ENCODE results near the gene NTPCR. TPM values are rescaled to one million over a fixed set of nuclear protein-coding genes. Genes with fewer than 3 reads are reported as not detected.

Gene NTPCR
- total RNA-seq, 2 experiments from 2014 or later: 30.4 to 35.0 TPM

GRCh38 chr1:233005703-233006102 is 55.3 kb downstream of the NTPCR start:
- Mint-ChIP-seq H3K4me1 (ENCODE audit: low read depth) (no peaks in the 10 kb centered on the region), H3K27me3 (no peaks in the 10 kb centered on the region), H3K36me3 (ENCODE audit: low read depth) (peaks cover 17% of the 10 kb centered on the region), H3K27ac (no peak overlapping the region), H3K9me3 (no peaks in the 10 kb centered on the region), H3K4me3 (no peak overlapping the region)
- CTCF ChIA-PET: interaction anchor here (0.8 kb wide), 1 partner anchor 360 kb away, joined by 3 read pairs; no protein-coding TSS in a partner anchor
- ATAC-seq: no peak
- POLR2A ChIA-PET: no interaction called here
- intact Hi-C loops (cut with micrococcal nuclease): no loop called here
- TF ChIP-seq, protein P1, sequence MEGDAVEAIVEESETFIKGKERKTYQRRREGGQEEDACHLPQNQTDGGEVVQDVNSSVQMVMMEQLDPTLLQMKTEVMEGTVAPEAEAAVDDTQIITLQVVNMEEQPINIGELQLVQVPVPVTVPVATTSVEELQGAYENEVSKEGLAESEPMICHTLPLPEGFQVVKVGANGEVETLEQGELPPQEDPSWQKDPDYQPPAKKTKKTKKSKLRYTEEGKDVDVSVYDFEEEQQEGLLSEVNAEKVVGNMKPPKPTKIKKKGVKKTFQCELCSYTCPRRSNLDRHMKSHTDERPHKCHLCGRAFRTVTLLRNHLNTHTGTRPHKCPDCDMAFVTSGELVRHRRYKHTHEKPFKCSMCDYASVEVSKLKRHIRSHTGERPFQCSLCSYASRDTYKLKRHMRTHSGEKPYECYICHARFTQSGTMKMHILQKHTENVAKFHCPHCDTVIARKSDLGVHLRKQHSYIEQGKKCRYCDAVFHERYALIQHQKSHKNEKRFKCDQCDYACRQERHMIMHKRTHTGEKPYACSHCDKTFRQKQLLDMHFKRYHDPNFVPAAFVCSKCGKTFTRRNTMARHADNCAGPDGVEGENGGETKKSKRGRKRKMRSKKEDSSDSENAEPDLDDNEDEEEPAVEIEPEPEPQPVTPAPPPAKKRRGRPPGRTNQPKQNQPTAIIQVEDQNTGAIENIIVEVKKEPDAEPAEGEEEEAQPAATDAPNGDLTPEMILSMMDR (IDR thresholded peaks at IDR 0.05): no peak
- DNase-seq: no peak

GRCh38 chr1:233006108-233006507 is 55.7 kb downstream of the NTPCR start:
- H3K4me1 Mint-ChIP-seq (ENCODE audit: low read depth): no peaks in the 10 kb centered on the region
- ChIA-PET POLR2A (interaction anchor here (0.6 kb wide), 1 partner anchor 1251 kb away, joined by 3 read pairs; no protein-coding TSS in a partner anchor), CTCF (interaction anchor here (0.8 kb wide), 1 partner anchor 359 kb away, joined by 3 read pairs; no protein-coding TSS in a partner anchor)
- TF ChIP-seq, protein P1 (IDR thresholded peaks at IDR 0.05): no peak
- ATAC-seq (no peak), DNase-seq (no peak)
- intact Hi-C loops (cut with micrococcal nuclease): no loop called here
- H3K4me3 Mint-ChIP-seq: no peak overlapping the region
- H3K36me3 Mint-ChIP-seq (ENCODE audit: low read depth): peaks cover 17% of the 10 kb centered on the region
- H3K27me3 Mint-ChIP-seq: no peaks in the 10 kb centered on the region
- H3K9me3 Mint-ChIP-seq: no peaks in the 10 kb centered on the region
- no peak overlapping the region for H3K27ac Mint-ChIP-seq

DNA sequence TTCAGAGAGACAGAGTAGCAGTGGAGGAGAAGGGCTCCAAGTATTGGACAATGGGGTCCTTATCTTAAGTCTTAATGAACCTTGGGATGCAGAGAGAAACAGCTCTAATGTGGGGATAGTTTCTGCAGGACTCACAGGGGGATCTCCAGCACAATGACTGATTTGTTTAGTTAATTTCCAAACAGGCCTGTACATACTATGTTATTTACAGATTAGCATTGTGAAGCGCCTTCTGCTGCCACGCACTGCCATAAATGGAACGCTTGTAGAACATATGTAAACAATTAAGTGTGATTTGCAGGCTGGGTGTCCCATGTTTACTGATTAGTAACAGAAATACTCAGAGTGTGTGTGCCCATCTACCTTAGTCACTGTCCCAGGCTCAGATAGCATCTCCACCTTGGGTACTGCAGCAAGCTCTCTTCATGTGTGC is 56.1 kb downstream of the NTPCR start:
- H3K4me1 Mint-ChIP-seq (ENCODE audit: low read depth): no peaks in the 10 kb centered on the region
- ATAC-seq: no peak
- intact Hi-C loops (cut with micrococcal nuclease): no loop called here
- TF ChIP-seq, protein P1 (IDR thresholded peaks at IDR 0.05): no peak
- H3K4me3 Mint-ChIP-seq: no peak overlapping the region
- H3K27ac Mint-ChIP-seq: no peak overlapping the region
- ChIA-PET CTCF (no interaction called here), POLR2A (interaction anchor here (0.6 kb wide), 1 partner anchor 1252 kb away, joined by 3 read pairs; no protein-coding TSS in a partner anchor)
- DNase-seq: no peak
- no peaks in the 10 kb centered on the region for H3K27me3 Mint-ChIP-seq
- H3K9me3 Mint-ChIP-seq: no peaks in the 10 kb centered on the region
- peaks cover 17% of the 10 kb centered on the region for H3K36me3 Mint-ChIP-seq (ENCODE audit: low read depth)

DNA sequence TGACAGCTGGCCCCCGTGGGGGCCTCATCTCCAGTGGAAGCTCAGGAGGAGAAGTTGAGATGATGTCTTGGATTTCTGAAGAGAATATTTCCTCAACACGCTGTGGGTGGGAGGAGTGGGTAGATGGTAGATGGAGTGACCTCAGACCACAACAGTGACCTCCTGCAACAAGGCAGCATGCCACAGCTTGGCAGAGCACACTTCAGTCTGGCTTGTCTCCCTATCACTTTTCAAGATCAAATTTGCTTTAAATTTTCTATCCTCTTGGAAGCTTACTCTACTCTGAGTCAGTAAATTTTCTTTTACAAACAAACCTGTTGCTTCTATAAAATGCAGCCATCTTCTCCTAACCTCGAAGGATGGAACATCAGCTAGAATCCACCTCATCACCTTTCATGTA is 59.7 kb downstream of the NTPCR start:
- H3K27me3 Mint-ChIP-seq: no peaks in the 10 kb centered on the region
- no peaks in the 10 kb centered on the region for H3K4me1 Mint-ChIP-seq (ENCODE audit: low read depth)
- intact Hi-C loops (cut with micrococcal nuclease): no loop called here
- DNase-seq (no peak), ATAC-seq (no peak)
- H3K4me3 Mint-ChIP-seq: no peak overlapping the region
- ChIA-PET POLR2A (no interaction called here), CTCF (no interaction called here)
- TF ChIP-seq, protein P1 (IDR thresholded peaks at IDR 0.05): no peak
- H3K9me3 Mint-ChIP-seq: no peaks in the 10 kb centered on the region
- peaks cover 26% of the 10 kb centered on the region for H3K36me3 Mint-ChIP-seq (ENCODE audit: low read depth)
- no peak overlapping the region for H3K27ac Mint-ChIP-seq

- no peaks in the 10 kb centered on the region for H3K27me3 Mint-ChIP-seq
- no peaks in the 10 kb centered on the region for H3K9me3 Mint-ChIP-seq
- no peak overlapping the region for H3K4me3 Mint-ChIP-seq
- intact Hi-C loops (cut with micrococcal nuclease): no loop called here
- ATAC-seq (no peak), DNase-seq (no peak)
- peaks cover 4% of the 10 kb centered on the region for H3K4me1 Mint-ChIP-seq (ENCODE audit: low read depth)
- TF ChIP-seq, protein P1 (IDR thresholded peaks at IDR 0.05): no peak
- H3K27ac Mint-ChIP-seq: no peak overlapping the region
- POLR2A ChIA-PET: no interaction called here
- peaks cover 26% of the 10 kb centered on the region for H3K36me3 Mint-ChIP-seq (ENCODE audit: low read depth)
- CTCF ChIA-PET: no interaction called here
Observed at GRCh38 chr1:233012021-233012420, 61.6 kb downstream of the NTPCR start.
